Aorta (tissue), 5 donors: ENCODE data around the gene MIF4GD. TPM values are rescaled to one million over a fixed set of nuclear protein-coding genes. Genes with fewer than 3 reads are reported as not detected.
A peak's percentile ranks its signal among the peaks of the same experiment; 100 is the strongest.

Source experiments
- ATAC-seq: fragments of 200-7000 bp; cut with Tn5 transposase; one replicate; pipeline ENCODE4 v1.9.1; 2022; ENCODE audit warnings: moderate library complexity; ENCODE audit not compliant: low FRiP score
- DNase-seq, 2 donors: peaks; one replicate each; pipeline ENCODE4 v3.0.0-alpha.2; 2020
- H3K27ac ChIP-seq, 2 donors: one replicate each; pipeline ENCODE4 v1.5.1; 2013; ENCODE audit warnings: low read length in 2 of 2, mild to moderate bottlenecking in 2 of 2, moderate library complexity in 2 of 2, control low read depth in 1 of 2, inconsistent platforms in 1 of 2, low read depth in 1 of 2
- H3K27me3 ChIP-seq, 2 donors: one replicate each; pipeline ENCODE4 v1.6.1; 2013; ENCODE audit warnings: control low read depth in 1 of 2, low read length in 1 of 2, mild to moderate bottlenecking in 1 of 2, moderate library complexity in 1 of 2; ENCODE audit not compliant: insufficient read depth in 2 of 2, control insufficient read depth in 1 of 2
- H3K36me3 ChIP-seq, 2 donors: one replicate each; pipeline ENCODE4 v1.6.1; 2013; ENCODE audit warnings: control low read depth in 1 of 2, low read length in 1 of 2, mild to moderate bottlenecking in 1 of 2; ENCODE audit not compliant: insufficient read depth in 2 of 2, control insufficient read depth in 1 of 2
- H3K4me1 ChIP-seq, 2 donors: one replicate each; pipeline ENCODE4 v1.6.1; 2013; ENCODE audit warnings: low read length in 2 of 2, control low read depth in 1 of 2, mild to moderate bottlenecking in 1 of 2, moderate library complexity in 1 of 2; ENCODE audit not compliant: insufficient read depth in 2 of 2, control insufficient read depth in 1 of 2
- H3K4me3 ChIP-seq, 2 donors: one replicate each; pipeline ENCODE4 v1.5.1; 2013; ENCODE audit warnings: low read length in 2 of 2, control low read depth in 1 of 2, mild to moderate bottlenecking in 1 of 2
- H3K9me3 ChIP-seq: one replicate; pipeline ENCODE4 v1.6.1; 2013; ENCODE audit warnings: mild to moderate bottlenecking, low read length; ENCODE audit not compliant: control insufficient read depth
- WGBS, 2 donors: extraction: QIAGEN DNeasy Blood & Tissue Kit; methylation state at CpG; one replicate each; pipeline ENCODE4 v1.1.7; 2013; 5-methylcytosine and 5-hydroxymethylcytosine counted together
- intact Hi-C, 2 donors: fragments of 100-400 bp; cut with DNase I; formaldehyde crosslinking; loops; one replicate each; pipeline versions ENCODE4 v1.14.2 to v1.15.0; 2022
- polyA plus RNA-seq, 2 donors: library from polyadenylated mRNA; stranded (reverse); fragments of 200-250 nt; gene quantifications; one replicate each; pipeline ENCODE4 v1.2.3, GENCODE V29; 2013
- total RNA-seq, 2 donors: library from RNA; stranded (reverse); fragmentation: NEBNext Ultra II Directional; extraction: Animal tissue kit (Norgen Biotek cat#: 25700); gene quantifications; one replicate each; pipeline ENCODE4 v1.2.1, GENCODE V29; 2021
- donor health status: healthy with polysubstance abuse.
- donor health status: Bipolar disorder and iron deficiency.
- donor health status: DM: no; HTN: no; CAD: no.
- donor health status: DM: no; HTN: no; CAD: no.
- donor health status: DM: yes; HTN: yes; CAD: no.

The MIF4GD gene
- total and polyA plus RNA-seq, 4 donors: 26.2 to 33.0 (median 27.5) TPM

DNA sequence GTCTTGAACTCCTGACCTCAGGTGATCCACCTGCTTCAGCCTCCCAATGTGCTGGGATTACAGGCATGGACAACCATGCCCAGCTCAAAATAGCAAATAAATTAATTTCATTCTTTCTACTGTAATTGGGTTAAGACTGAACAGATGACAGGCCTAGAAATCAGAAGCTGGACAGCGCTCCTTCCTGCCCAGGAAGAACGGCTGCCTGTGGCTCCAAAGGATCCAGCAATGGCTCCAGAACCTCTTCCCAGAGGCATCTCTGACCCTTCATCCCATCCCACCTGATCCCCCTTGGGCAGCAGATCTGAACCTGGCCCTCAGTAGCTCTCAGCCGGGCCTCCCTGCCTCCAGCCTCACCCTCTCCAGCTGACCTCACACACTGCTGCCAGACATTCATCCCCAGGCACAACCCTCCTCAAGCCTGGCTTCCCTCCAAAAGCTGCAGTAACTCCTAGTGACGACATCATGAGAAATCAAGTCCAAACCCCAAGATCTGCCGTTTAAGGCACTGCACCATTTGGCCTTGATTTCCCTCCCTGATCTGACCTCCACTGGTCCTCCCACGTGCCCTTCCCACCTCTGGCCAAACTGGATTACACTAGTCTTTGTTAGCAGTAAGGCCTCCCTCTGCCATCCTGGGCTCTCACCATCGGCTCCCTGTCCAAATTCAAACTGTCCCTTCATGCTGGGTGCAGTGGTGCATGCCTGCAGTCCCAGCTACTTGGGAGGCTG, 3.1 kb upstream of the MIF4GD start:
- Histone ChIP-seq H3K36me3 (no peaks in the 10 kb centered on the region), H3K27me3 (no peaks in the 10 kb centered on the region), H3K27ac (no peak overlapping the region), H3K4me3 (no peak overlapping the region), H3K9me3 (no peaks in the 10 kb centered on the region), H3K4me1 (peaks cover 0 to 3% of the 10 kb centered on the region in 2 donors)
- no peak for ATAC-seq
- peak in 1 of 2 donors; percentile 76 for DNase-seq
- intact Hi-C loops: loop anchor here in 1 of 2 donors (5.0 kb wide), 1 partner anchor 138 kb away; no protein-coding TSS in a partner anchor
- 59 to 60% methylated on average over 7 of the region's 7 CpGs for WGBS, 2 donors

DNA sequence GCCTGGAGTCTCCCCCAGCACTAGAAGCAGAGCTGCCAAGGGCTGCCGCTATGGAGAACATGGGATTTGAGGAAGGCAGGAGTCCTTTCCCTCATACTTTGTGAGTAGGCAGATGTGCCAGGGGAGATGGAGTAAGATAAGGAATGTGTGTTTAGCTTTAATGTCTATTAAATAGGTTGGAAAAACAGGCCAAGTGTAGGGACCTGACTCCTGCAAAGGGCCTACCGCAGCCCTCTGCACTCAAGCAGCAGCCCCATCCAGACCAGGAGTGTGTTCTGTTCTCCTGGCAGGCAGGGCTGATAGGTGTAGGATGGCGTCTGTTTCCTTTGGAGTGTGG, 1.8 kb upstream of the MIF4GD start:
- Histone ChIP-seq H3K4me3 (no peak overlapping the region), H3K4me1 (peaks cover 0 to 3% of the 10 kb centered on the region in 2 donors), H3K36me3 (no peaks in the 10 kb centered on the region), H3K27me3 (no peaks in the 10 kb centered on the region), H3K9me3 (no peaks in the 10 kb centered on the region), H3K27ac (no peak overlapping the region)
- WGBS, 2 donors: 17% methylated on average over 3 of the region's 3 CpGs
- intact Hi-C loops: loop anchor here in 1 of 2 donors (5.0 kb wide), 1 partner anchor 139 kb away; no protein-coding TSS in a partner anchor
- no peak for ATAC-seq
- no peak for DNase-seq

DNA sequence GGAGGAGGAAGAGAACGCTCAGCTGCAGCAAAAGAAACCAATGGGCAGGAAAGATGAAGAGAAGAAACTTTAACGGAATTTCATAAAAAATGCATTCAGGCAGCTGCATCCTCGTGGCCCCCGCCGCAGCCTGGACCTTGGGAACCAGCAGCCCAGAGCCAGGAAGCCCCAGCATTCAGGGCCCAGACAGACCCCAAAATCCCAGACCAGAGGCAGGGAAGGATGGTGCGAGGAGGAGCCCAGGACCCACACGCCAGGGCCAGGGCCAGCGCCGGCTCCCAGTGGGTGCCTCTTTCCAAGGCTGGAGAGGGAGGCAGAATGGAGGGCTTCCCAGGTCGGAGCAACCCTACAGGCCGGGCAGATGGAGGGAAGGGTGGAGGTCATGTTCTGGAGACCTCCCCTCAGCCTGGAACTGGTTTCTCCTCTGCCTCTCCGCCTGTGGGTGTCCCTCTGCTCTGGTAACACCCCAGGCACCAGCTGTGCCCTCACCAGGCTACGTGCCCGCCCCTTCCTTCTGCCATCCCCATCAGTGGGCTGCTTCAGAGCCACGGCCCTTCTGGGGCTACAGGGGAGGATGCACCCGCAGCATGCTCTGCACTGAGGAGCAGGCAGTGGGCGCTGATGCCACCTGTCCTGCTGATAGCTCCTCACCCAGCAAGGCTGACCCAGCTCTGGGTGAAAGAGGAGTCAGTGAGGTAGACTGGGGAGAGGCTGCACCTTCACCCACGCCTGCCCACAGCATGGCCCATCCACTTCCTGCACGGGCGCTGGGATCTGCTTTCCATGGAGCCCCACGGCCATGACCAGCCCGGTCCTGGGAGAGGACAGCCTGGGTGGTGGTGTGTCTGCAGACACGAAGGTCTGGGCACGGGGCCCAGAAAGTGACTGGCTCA, 1.2 kb upstream of the MIF4GD start:
- peak in 1 of 2 donors; percentile 74 for DNase-seq
- H3K36me3 ChIP-seq: no peaks in the 10 kb centered on the region
- no peak for ATAC-seq
- H3K4me1 ChIP-seq: peaks cover 0 to 3% of the 10 kb centered on the region in 2 donors
- 28 to 30% methylated on average over 24 of the region's 24 CpGs for WGBS, 2 donors
- H3K27me3 ChIP-seq: no peaks in the 10 kb centered on the region
- H3K27ac ChIP-seq: no peak overlapping the region
- no peaks in the 10 kb centered on the region for H3K9me3 ChIP-seq
- no peak overlapping the region for H3K4me3 ChIP-seq
- intact Hi-C loops: loop anchor here in 1 of 2 donors (5.0 kb wide), 1 partner anchor 140 kb away; no protein-coding TSS in a partner anchor

DNA sequence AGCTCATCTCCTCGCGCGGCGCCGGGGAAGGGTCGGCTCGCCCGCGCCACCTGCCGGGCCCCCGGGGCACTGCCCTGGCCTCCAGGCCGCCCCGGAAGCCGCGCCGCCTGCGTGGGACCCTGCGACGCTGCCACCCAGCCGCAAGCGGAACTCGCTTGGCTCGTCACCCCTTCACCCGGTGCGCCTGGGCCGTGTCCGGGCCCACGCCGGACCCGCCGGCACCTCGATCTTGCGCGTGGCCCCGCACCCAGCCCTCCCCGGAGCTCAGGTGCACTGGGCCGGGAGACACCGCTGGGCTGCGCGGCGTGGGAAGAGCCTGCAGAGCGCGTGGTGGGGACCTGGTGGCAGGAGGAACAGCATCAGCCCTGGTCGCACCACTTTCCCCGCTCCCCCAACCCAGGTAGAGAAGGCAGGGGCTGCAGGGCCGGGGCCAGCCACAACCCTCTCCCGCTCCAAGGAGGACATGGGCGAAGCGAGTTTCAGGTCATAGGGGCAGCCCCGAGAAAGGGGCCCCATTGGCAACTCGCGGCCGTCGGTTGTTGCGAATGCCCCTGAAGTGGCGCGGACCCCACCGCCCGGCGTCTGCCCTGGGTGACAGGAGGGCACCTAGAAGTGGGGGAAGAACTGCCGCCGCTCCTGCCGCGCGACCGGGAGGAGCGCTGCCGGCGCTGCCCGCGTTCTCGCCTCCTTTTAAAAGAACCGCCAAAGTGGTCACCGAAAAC, 363 bp upstream of the MIF4GD start:
- H3K4me1 ChIP-seq: peaks cover 0 to 3% of the 10 kb centered on the region in 2 donors
- no peaks in the 10 kb centered on the region for H3K27me3 ChIP-seq
- no peaks in the 10 kb centered on the region for H3K9me3 ChIP-seq
- peak; percentile 88 to 94 for DNase-seq
- WGBS, 2 donors: 0 to 1% methylated on average over 67 to 74 of the region's 74 CpGs
- intact Hi-C loops: loop anchor here in 1 of 2 donors (5.0 kb wide), 1 partner anchor 141 kb away; no protein-coding TSS in a partner anchor
- H3K27ac ChIP-seq: peak overlapping the region in 1 of 2 donors; percentile 48
- ATAC-seq: peak; percentile 92
- peak overlapping the region; percentile 2 to 76 for H3K4me3 ChIP-seq
- H3K36me3 ChIP-seq: no peaks in the 10 kb centered on the region

DNA sequence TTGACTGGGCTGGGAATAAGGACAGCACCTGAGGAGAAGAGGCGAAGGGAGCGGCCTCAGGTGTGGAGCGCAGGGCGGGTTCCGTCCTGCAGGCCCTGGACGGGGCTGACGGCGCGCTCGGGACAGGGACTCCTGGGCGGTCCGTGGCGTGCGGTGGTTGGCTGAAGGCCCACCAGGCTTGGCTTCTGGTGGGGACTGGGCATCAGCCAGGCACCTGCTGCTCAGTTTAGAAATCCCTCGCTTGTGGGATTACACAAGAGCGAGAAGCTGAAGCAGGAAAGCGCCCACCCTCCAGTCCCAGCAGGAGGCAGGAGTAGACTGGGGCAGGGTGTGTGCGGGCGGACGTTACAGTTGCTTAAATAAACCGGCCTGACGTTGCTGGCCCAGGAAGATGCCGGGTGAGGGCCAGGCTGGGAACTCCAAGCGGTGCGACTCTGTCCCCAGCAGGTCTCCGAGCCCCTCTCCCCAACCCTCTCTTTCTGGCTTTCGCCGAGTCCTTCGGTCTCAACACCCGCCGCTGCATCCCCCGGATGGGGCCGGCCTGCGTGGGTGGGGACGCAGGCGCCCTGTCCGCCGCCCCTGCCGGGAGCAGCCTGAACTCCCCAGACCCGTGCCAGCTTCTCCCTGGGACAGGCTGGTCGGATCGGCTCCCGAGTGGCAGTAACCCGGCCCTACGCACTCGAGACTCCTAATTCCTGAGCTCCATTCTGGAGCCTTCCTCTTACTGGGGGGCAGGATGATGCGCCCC, 639 bp downstream of the MIF4GD start:
- whole genome bisulfite sequencing, 2 donors: 0 to 1% methylated on average over 37 to 47 of the region's 47 CpGs
- Histone ChIP-seq H3K4me1 (peaks cover 0 to 3% of the 10 kb centered on the region in 2 donors), H3K27me3 (no peaks in the 10 kb centered on the region), H3K27ac (peak overlapping the region; percentile 71 to 78), H3K9me3 (no peaks in the 10 kb centered on the region), H3K4me3 (peak overlapping the region; percentile 56 to 76), H3K36me3 (peaks cover 0 to 3% of the 10 kb centered on the region in 2 donors)
- peak; percentile 73 for ATAC-seq
- DNase-seq: peak; percentile 81 to 89
- intact Hi-C loops: loop anchor here in 1 of 2 donors (5.0 kb wide), 1 partner anchor 142 kb away; no protein-coding TSS in a partner anchor

DNA sequence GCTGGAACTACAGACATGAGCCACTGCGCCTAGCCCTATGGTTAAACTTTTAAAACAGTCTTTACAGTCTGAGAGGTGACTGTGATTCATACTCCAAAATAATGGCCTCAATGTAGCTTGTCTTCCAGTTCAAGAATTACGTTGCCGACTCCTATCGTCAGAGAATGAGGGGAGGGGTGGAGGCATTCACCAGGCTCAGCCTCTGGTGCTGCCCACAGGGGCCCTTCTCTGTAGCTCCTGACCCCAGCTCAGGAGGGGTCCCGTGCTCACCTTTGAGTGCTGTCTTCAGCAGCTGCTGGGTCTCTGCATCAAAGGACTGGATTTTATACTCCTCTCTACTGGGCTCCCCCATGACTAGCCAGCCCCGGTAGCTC, 1.2 kb downstream of the MIF4GD start:
- H3K36me3 ChIP-seq: peaks cover 0 to 3% of the 10 kb centered on the region in 2 donors
- no peaks in the 10 kb centered on the region for H3K9me3 ChIP-seq
- no peaks in the 10 kb centered on the region for H3K27me3 ChIP-seq
- ATAC-seq: no peak
- 17 to 18% methylated on average over 6 of the region's 6 CpGs for WGBS, 2 donors
- H3K4me1 ChIP-seq: peaks cover 0 to 3% of the 10 kb centered on the region in 2 donors
- no peak for DNase-seq
- peak overlapping the region in 1 of 2 donors; percentile 78 for H3K27ac ChIP-seq
- H3K4me3 ChIP-seq: peak overlapping the region in 1 of 2 donors; percentile 76
- intact Hi-C loops: loop anchor here in 1 of 2 donors (5.0 kb wide), 1 partner anchor 142 kb away; no protein-coding TSS in a partner anchor

DNA sequence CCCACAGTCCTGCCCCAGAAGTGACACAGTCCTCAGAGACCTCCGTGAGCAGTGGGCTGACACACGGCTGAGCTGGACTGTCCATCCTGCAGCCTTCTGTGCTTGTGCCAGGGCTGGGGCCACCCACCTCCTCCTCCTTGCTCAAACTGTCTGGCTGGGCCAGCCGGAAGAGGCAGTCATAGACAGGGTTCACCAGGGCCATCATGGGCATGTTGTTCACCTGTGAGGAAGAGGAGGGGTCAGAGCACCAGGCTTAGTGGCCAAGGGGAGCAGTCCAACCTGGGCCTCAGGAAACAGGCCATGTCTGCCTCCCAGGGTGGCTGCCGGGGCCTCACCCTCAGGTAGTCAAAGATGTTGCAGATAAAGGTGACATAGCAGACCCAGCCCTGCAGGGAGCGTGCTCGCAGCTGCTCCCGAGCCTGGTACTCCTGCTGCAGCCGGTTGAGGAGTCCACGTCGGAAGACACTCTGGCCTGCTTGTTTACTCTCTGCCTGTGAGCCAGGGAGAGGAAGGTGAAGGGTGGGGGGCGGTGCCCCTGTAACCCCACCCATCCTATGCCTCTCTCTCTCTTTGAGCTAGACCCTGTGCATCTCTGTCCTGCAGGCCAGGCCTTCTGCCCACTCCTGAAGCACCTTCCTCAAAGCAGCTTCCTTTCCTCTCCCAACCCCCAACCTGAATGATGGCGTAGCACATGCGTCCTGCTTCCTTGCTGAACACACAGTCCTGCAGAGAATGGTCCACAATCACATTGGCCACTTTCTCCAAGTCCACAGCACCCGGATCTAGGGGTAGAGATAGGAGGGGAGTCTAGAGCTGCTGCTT, 3.4 kb downstream of the MIF4GD start:
- Histone ChIP-seq H3K27me3 (no peaks in the 10 kb centered on the region), H3K4me3 (no peak overlapping the region), H3K9me3 (no peaks in the 10 kb centered on the region), H3K36me3 (peaks cover 0 to 3% of the 10 kb centered on the region in 2 donors), H3K27ac (no peak overlapping the region), H3K4me1 (peaks cover 0 to 3% of the 10 kb centered on the region in 2 donors)
- WGBS, 2 donors: 39 to 42% methylated on average over 14 of the region's 14 CpGs
- ATAC-seq (no peak), DNase-seq (no peak)
- intact Hi-C loops: no loop called here
